ENCODE measurements around the gene COPS7B. TPM values are rescaled to one million over a fixed set of nuclear protein-coding genes. Genes with fewer than 3 reads are reported as not detected.

The COPS7B gene
- total RNA-seq, 2 experiments from 2014 or later = 27.6 to 29.9 TPM

DNA sequence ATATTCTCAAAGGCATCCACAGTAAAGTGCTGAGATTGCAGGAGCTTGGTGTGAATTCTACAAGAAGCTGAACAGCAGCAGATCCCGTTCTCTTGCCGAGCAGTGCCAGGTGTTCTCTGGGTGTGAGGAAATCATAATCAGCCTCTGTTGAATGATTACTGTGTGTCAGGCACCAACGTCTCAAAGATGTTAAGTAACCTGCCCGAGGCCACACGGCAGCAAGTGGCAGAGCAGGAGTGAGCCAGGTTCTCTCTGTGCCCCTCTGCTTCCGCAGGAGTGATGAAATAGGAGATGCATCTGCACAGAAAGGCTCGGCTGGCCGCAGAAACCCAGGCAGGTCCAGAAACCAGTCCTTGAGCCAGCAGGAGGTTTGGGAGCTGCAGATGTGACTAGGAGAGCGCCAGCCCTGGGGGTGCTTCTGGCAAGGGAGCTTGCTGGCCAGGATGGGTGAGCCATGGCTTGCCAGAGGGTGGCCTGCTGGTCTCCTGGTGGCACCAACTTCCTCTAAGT, 68.4 kb downstream of the COPS7B start:
- DNase-seq (no peak), ATAC-seq (ENCODE audit: poor library complexity) (no peak)
- Histone ChIP-seq H3K27ac (ENCODE audit: low read depth in 1 of 2, low read length in 2 of 2) (no peak overlapping the region), H3K4me1 (ENCODE audit: insufficient read depth, low read length) (no peaks in the 10 kb centered on the region), H3K36me3 (ENCODE audit: insufficient read depth, low read length) (no peaks in the 10 kb centered on the region), H3K4me3 (ENCODE audit: low read length) (no peak overlapping the region), H3K9me3 (ENCODE audit: control insufficient read depth in 1 of 2, insufficient read depth in 1 of 2, low read length in 2 of 2) (no peaks in the 10 kb centered on the region), H3K27me3 (ENCODE audit: control insufficient read depth in 1 of 2, insufficient read depth in 2 of 2, low read length in 2 of 2) (no peaks in the 10 kb centered on the region)
- intact Hi-C loops (cut with DNase I, micrococcal nuclease) = loop anchor here in 1 of 2 experiments (5.0 kb wide), 1 partner anchor 583 kb away; no protein-coding TSS in a partner anchor
- TF ChIP-seq CTCF (IDR thresholded peaks at IDR 0.05) = no peak
- ChIA-PET POLR2A (no interaction called here), CTCF (no interaction called here)
- no peaks in the 10 kb centered on the region for H3K9me3 Mint-ChIP-seq
- H3K27me3 Mint-ChIP-seq = peaks cover 18% of the 10 kb centered on the region
- no peaks in the 10 kb centered on the region for H3K36me3 Mint-ChIP-seq (ENCODE audit: low read depth)
- H3K27ac Mint-ChIP-seq = no peak overlapping the region
- H3K4me3 Mint-ChIP-seq = no peak overlapping the region
- peaks cover 5% of the 10 kb centered on the region for H3K4me1 Mint-ChIP-seq (ENCODE audit: low read depth)

GRCh38 chr2:231856959-231857358, 70.7 kb downstream of the COPS7B start:
- CTCF ChIA-PET = no interaction called here

More at GRCh38 chr2:231856959-231857358, 70.7 kb downstream of the COPS7B start:
- intact Hi-C loops (cut with DNase I, micrococcal nuclease) = no loop called here
- Mint-ChIP-seq H3K27me3 (peaks cover 5% of the 10 kb centered on the region), H3K36me3 (ENCODE audit: low read depth) (no peaks in the 10 kb centered on the region), H3K4me3 (no peak overlapping the region), H3K9me3 (no peaks in the 10 kb centered on the region), H3K27ac (no peak overlapping the region), H3K4me1 (ENCODE audit: low read depth) (peaks cover 5% of the 10 kb centered on the region)
- Histone ChIP-seq H3K27me3 (ENCODE audit: control insufficient read depth in 1 of 2, insufficient read depth in 2 of 2, low read length in 2 of 2) (no peaks in the 10 kb centered on the region), H3K9me3 (ENCODE audit: control insufficient read depth in 1 of 2, insufficient read depth in 1 of 2, low read length in 2 of 2) (no peaks in the 10 kb centered on the region), H3K27ac (ENCODE audit: low read depth in 1 of 2, low read length in 2 of 2) (no peak overlapping the region), H3K4me1 (ENCODE audit: insufficient read depth, low read length) (no peaks in the 10 kb centered on the region), H3K4me3 (ENCODE audit: low read length) (no peak overlapping the region), H3K36me3 (ENCODE audit: insufficient read depth, low read length) (no peaks in the 10 kb centered on the region)
- TF ChIP-seq CTCF (IDR thresholded peaks at IDR 0.05) = no peak
- ATAC-seq (ENCODE audit: poor library complexity) (no peak), DNase-seq (no peak)
- POLR2A ChIA-PET = no interaction called here

Other genes starting within 250 kb of the COPS7B start
- gene TEX44, start 193.6 kb upstream of the COPS7B start, total RNA-seq = not detected
- gene PTMA, start 77.9 kb upstream of the COPS7B start, total RNA-seq = 1,000 to 10,000 TPM; 1,546 to 1,586 TPM
- gene PDE6D, start 5.2 kb upstream of the COPS7B start, total RNA-seq = 1 to 10 TPM; 5.9 to 7.0 TPM
- under 1 TPM in 1 of 2 experiments, not detected in 1; 0.34 TPM for gene NPPC, start 140.0 kb downstream of the COPS7B start, total RNA-seq
- gene DIS3L2, start 175.3 kb downstream of the COPS7B start, total RNA-seq = 10 to 100 TPM; 59.8 to 62.9 TPM